Measurements from ENCODE around the gene UBE2QL1. TPM values are rescaled to one million over a fixed set of nuclear protein-coding genes. Genes with fewer than 3 reads are reported as not detected.

UBE2QL1 gene
- total RNA-seq, 1 experiment from 2014 or later = 0.11 TPM

DNA sequence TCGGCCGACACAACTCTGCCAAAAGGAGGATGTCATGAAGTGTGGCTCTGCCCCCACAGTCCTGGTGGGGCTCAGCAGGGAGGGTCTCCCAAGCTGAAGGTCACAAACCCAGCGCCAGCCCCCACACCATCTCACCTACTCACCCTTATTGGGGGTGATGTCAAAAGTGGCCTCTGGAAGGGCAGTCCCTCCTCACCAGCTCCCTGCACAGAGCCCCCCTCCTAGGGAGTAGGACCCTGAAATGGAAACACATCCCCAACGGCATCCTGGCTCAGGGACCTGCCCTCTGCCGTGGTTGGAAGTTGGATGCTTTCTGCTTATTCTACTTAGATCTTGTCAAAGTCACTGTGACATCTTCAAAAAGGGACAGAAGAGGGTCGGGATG is 94.7 kb downstream of the UBE2QL1 start:
- H3K79me2 ChIP-seq (ENCODE audit: insufficient read depth, low read length) = no peaks in the 10 kb centered on the region
- H3K27me3 ChIP-seq (ENCODE audit: insufficient read depth, low read length) = no peaks in the 10 kb centered on the region
- no peaks in the 10 kb centered on the region for H3K9me3 ChIP-seq (ENCODE audit: control insufficient read depth, low read depth, low read length)
- H3K27me3 Mint-ChIP-seq (ENCODE audit: low read depth) = peaks cover 22% of the 10 kb centered on the region
- no peaks in the 10 kb centered on the region for H3K79me1 ChIP-seq (ENCODE audit: insufficient read depth, low read depth, low read length, poor library complexity, severe bottlenecking)
- no peak overlapping the region for H3K4ac ChIP-seq (ENCODE audit: low read depth, low read length)
- no peak overlapping the region for H4K5ac ChIP-seq (ENCODE audit: insufficient read length, low read depth, low read length)
- H3K9ac ChIP-seq (ENCODE audit: extremely low read depth, insufficient read length, low read length) = no peak overlapping the region
- H3K4me1 ChIP-seq (ENCODE audit: insufficient read depth, low read length) = no peaks in the 10 kb centered on the region
- no peak overlapping the region for H2BK5ac ChIP-seq (ENCODE audit: insufficient read length, low read length)
- H2AFZ ChIP-seq (ENCODE audit: low read length) = no peak overlapping the region
- TF ChIP-seq, protein P1, sequence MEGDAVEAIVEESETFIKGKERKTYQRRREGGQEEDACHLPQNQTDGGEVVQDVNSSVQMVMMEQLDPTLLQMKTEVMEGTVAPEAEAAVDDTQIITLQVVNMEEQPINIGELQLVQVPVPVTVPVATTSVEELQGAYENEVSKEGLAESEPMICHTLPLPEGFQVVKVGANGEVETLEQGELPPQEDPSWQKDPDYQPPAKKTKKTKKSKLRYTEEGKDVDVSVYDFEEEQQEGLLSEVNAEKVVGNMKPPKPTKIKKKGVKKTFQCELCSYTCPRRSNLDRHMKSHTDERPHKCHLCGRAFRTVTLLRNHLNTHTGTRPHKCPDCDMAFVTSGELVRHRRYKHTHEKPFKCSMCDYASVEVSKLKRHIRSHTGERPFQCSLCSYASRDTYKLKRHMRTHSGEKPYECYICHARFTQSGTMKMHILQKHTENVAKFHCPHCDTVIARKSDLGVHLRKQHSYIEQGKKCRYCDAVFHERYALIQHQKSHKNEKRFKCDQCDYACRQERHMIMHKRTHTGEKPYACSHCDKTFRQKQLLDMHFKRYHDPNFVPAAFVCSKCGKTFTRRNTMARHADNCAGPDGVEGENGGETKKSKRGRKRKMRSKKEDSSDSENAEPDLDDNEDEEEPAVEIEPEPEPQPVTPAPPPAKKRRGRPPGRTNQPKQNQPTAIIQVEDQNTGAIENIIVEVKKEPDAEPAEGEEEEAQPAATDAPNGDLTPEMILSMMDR (conservative IDR thresholded peaks at IDR 0.05) = no peak
- no peak overlapping the region for H4K91ac ChIP-seq (ENCODE audit: insufficient read length, low read depth, low read length)
- H3K36me3 Mint-ChIP-seq (ENCODE audit: insufficient read depth in 1 of 3, low read depth in 3 of 3) = no peaks in the 10 kb centered on the region
- no peak overlapping the region for H3K4me3 Mint-ChIP-seq
- WGBS (ENCODE audit: extremely low coverage, insufficient read length, low lambda C conversion rate) = no CpG with 5 or more reads among the region's 6 CpGs
- no peak overlapping the region for H3T11ph ChIP-seq (ENCODE audit: low read length)
- H3K9me3 Mint-ChIP-seq = peaks cover 0 to 5% of the 10 kb centered on the region in 2 experiments; a peak in 1 of 5 replicates
- no peak overlapping the region for H2BK120ac ChIP-seq (ENCODE audit: low read depth, low read length, poor library complexity, severe bottlenecking)
- H2BK20ac ChIP-seq (ENCODE audit: low read depth, low read length, poor library complexity, severe bottlenecking) = no peak overlapping the region
- no peak overlapping the region for H3K27ac Mint-ChIP-seq
- H3K14ac ChIP-seq (ENCODE audit: insufficient read depth, low read length) = no peak overlapping the region
- no peak overlapping the region for H3K23ac ChIP-seq (ENCODE audit: insufficient read length, low read depth, low read length)
- no peak overlapping the region for H2BK12ac ChIP-seq (ENCODE audit: insufficient read length, low read depth, low read length)
- peaks cover 10 to 12% of the 10 kb centered on the region in 2 experiments for H3K4me1 Mint-ChIP-seq
- DNase-seq = no peak
- H4K20me1 ChIP-seq (ENCODE audit: control insufficient read depth, insufficient read depth, insufficient read length) = no peaks in the 10 kb centered on the region
- no peak overlapping the region for H2AK5ac ChIP-seq (ENCODE audit: insufficient read length, low read length)
- no peak overlapping the region for H3K56ac ChIP-seq (ENCODE audit: insufficient read length, low read depth, low read length)
- no peak overlapping the region for H3K18ac ChIP-seq (ENCODE audit: insufficient read length, low read depth, low read length)
- no peak overlapping the region for H2BK15ac ChIP-seq (ENCODE audit: low read depth, low read length)
- H3K4me2 ChIP-seq (ENCODE audit: insufficient read depth, insufficient read length, low read length) = no peak overlapping the region
- H4K8ac ChIP-seq (replicated peaks; ENCODE audit: insufficient read length, low read depth, low read length) = no peak overlapping the region
- H3K23me2 ChIP-seq (ENCODE audit: insufficient read length, low read depth, low read length, poor library complexity, severe bottlenecking) = no peaks in the 10 kb centered on the region
- H3K27ac ChIP-seq (ENCODE audit: insufficient read length, low read depth, low read length) = no peak overlapping the region
